Spinal cord (tissue), 10 donors: ENCODE data around the gene IFT25. TPM values are rescaled to one million over a fixed set of nuclear protein-coding genes. Genes with fewer than 3 reads are reported as not detected.

ENCODE experiments used
- DNase-seq, 6 donors: peaks; one replicate each; pipeline versions ENCODE4 v3.0.0 to v3.0.0-alpha.2; 2013 to 2015; ENCODE audit warnings: low spot score in 6 of 6, low read depth in 4 of 6
- H3K27ac ChIP-seq: one replicate; pipeline ENCODE4 v1.5.1; 2013; ENCODE audit warnings: low read depth, low read length, control low read depth
- H3K27me3 ChIP-seq: one replicate; pipeline ENCODE4 v1.6.1; 2013; ENCODE audit warnings: low read length; ENCODE audit not compliant: control insufficient read depth, insufficient read depth
- H3K36me3 ChIP-seq: one replicate; pipeline ENCODE4 v1.6.1; 2013; ENCODE audit warnings: low read length; ENCODE audit not compliant: control insufficient read depth, insufficient read depth
- H3K4me1 ChIP-seq: one replicate; pipeline ENCODE4 v1.6.1; 2013; ENCODE audit warnings: low read length; ENCODE audit not compliant: control insufficient read depth, insufficient read depth
- H3K4me3 ChIP-seq: one replicate; pipeline ENCODE4 v1.5.1; 2013; ENCODE audit warnings: low read depth, low read length, control low read depth
- H3K9me3 ChIP-seq: one replicate; pipeline ENCODE4 v1.6.1; 2013; ENCODE audit warnings: low read length; ENCODE audit not compliant: control insufficient read depth, insufficient read depth
- WGBS: methylation state at CpG from one replicate; pipeline ENCODE4 v1.1.5; 2013; ENCODE audit warnings: missing lambda C conversion rate; ENCODE audit not compliant: insufficient coverage; 5-methylcytosine and 5-hydroxymethylcytosine counted together
- polyA plus RNA-seq, 2 donors: library from polyadenylated mRNA; unstranded; fragments of 120-200 nt; gene quantifications; one replicate each; pipeline ENCODE4 v1.2.1, GENCODE V29; 2013; ENCODE audit not compliant: insufficient read length in 2 of 2
- total RNA-seq, 2 donors: library from RNA; depleted of rRNA in 1 of 2; stranded (reverse); fragments of 120-200 nt in 1 of 2; fragments of >200 nt in 1 of 2; gene quantifications; one replicate each; pipeline versions ENCODE4 v1.2.3 to v1.2.4, GENCODE V29; 2013 to 2014
- donor health status: healthy.

IFT25 gene
- total and polyA plus RNA-seq, 4 donors: 38.7 to 57.7 (median 51.5) TPM

- 92% methylated on average over 3 of the region's 3 CpGs for WGBS
- Histone ChIP-seq H3K27ac (no peak overlapping the region), H3K27me3 (no peaks in the 10 kb centered on the region), H3K9me3 (no peaks in the 10 kb centered on the region), H3K4me1 (no peaks in the 10 kb centered on the region), H3K4me3 (no peak overlapping the region), H3K36me3 (no peaks in the 10 kb centered on the region)
- DNase-seq: no peak
Observed at GRCh38 chr1:53909946-53910345, 35.6 kb downstream of the IFT25 start.

GRCh38 chr1:53906121-53906520 is 39.4 kb downstream of the IFT25 start:
- DNase-seq: no peak
- no peaks in the 10 kb centered on the region for H3K4me1 ChIP-seq
- H3K36me3 ChIP-seq: no peaks in the 10 kb centered on the region
- no peaks in the 10 kb centered on the region for H3K27me3 ChIP-seq
- H3K27ac ChIP-seq: no peak overlapping the region
- WGBS: 95% methylated on average over 4 of the region's 4 CpGs
- H3K4me3 ChIP-seq: no peak overlapping the region
- no peaks in the 10 kb centered on the region for H3K9me3 ChIP-seq

DNA sequence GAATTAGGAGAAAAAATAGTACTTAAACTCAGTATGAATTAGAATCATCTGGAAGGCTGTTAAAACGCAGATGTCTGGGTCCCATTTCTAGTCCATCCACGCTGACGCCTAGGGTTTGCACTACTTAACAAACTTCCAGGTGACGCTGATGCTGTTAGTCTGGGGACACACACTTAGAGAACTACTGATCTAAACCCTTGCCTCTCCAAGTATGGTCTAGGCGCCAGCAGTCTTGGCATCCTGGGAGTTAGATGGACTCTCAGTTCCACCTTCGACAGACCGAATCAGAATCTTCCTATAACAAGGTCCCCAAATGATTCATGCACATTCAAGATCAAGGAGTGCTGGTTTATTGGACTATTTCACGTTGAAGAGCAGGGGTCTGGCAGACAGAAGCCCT is 40.0 kb downstream of the IFT25 start:
- Histone ChIP-seq H3K9me3 (no peaks in the 10 kb centered on the region), H3K27me3 (no peaks in the 10 kb centered on the region), H3K4me1 (no peaks in the 10 kb centered on the region), H3K36me3 (no peaks in the 10 kb centered on the region), H3K4me3 (no peak overlapping the region), H3K27ac (no peak overlapping the region)
- no peak for DNase-seq
- WGBS: 98% methylated on average over 6 of the region's 8 CpGs

DNA sequence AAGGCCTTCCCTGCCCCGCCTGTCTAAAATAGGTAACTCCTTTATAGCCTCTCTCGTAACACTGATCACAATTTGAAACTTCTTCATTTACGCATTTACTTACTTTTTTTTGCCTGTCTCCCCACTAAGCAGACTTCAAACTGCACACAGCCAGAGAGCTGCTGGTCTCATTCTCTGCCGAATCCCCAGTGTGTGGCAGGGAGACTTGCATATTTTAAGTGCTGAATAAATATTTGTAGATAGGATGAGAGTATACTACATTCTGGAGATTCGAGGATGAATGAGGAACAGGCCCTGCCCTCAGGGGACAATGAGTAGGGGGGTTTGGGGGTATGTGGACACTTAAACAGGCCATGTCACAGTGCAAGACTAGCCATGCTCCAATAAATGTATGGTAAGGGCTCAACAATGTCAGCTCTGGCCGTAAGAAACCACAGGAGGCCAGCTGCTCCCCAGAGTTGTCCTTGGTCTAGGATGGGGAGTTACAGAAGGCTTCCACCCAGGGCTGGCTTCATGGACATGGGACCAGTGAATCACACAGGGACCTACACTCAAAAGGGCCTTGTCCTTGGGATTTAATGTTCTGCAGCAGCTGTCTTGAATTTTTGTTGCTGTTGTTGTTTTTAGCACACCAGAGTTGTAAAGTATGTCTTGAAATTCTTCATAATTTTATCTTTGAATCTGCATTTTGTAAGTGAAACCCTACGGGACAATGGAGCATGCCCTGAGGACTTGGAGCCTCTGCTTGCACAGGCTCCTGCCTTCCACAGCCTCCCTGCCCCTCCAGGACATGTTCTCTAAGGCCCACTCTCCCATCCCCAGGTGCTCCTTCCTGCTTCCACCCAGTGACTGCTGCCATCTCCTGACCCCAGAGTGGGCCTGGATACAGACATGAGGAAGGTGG is 43.0 kb downstream of the IFT25 start:
- Histone ChIP-seq H3K36me3 (no peaks in the 10 kb centered on the region), H3K27me3 (no peaks in the 10 kb centered on the region), H3K9me3 (no peaks in the 10 kb centered on the region), H3K27ac (no peak overlapping the region), H3K4me3 (no peak overlapping the region), H3K4me1 (peaks cover 17% of the 10 kb centered on the region)
- no peak for DNase-seq
- 79% methylated on average over 4 of the region's 7 CpGs for whole genome bisulfite sequencing

DNA sequence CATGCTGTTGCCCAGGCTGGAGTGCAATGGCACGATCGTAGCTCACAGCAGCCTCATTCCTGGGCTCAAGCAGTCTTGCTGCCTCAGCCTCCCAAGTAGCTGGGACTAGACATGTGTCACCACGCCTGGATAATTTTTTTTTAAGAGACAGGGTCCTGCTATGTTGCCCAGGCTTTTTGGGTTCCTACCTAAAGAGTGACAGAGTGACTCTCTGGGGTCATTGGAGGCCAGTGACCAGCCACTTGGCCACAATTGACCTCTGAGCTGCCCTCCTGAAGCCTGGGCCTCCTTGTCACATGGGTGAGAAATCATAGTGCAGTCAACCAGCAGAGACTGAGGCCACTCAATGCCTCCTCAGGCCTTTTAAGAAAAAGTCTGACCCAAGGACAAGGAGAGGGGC is 45.8 kb downstream of the IFT25 start:
- H3K36me3 ChIP-seq: no peaks in the 10 kb centered on the region
- 89% methylated on average over 3 of the region's 3 CpGs for WGBS

GRCh38 chr1:53899206-53899628 is 46.3 kb downstream of the IFT25 start:
- Histone ChIP-seq H3K27ac (peak overlapping the region; percentile 6), H3K27me3 (no peaks in the 10 kb centered on the region), H3K36me3 (no peaks in the 10 kb centered on the region), H3K4me1 (peaks cover 19% of the 10 kb centered on the region), H3K4me3 (no peak overlapping the region), H3K9me3 (no peaks in the 10 kb centered on the region)
- WGBS: no CpG with 5 or more reads among the region's 2 CpGs
- DNase-seq: peak in 5 of 6 donors; percentile 40 to 85 (median 55)

More for the DNA sequence above, 45.8 kb downstream of the IFT25 start:
- DNase-seq: no peak
- H3K4me3 ChIP-seq: no peak overlapping the region
- peaks cover 19% of the 10 kb centered on the region for H3K4me1 ChIP-seq
- H3K27ac ChIP-seq: no peak overlapping the region
- H3K9me3 ChIP-seq: no peaks in the 10 kb centered on the region
- H3K27me3 ChIP-seq: no peaks in the 10 kb centered on the region

- 70% methylated on average over 2 of the region's 2 CpGs for WGBS
- no peak overlapping the region for H3K27ac ChIP-seq
- peaks cover 26% of the 10 kb centered on the region for H3K4me1 ChIP-seq
- H3K36me3 ChIP-seq: no peaks in the 10 kb centered on the region
- DNase-seq: peak in 2 of 6 donors; percentile 40 to 54
- no peaks in the 10 kb centered on the region for H3K9me3 ChIP-seq
- no peaks in the 10 kb centered on the region for H3K27me3 ChIP-seq
- H3K4me3 ChIP-seq: no peak overlapping the region
Observed at GRCh38 chr1:53896635-53897229, 48.8 kb downstream of the IFT25 start.

DNA sequence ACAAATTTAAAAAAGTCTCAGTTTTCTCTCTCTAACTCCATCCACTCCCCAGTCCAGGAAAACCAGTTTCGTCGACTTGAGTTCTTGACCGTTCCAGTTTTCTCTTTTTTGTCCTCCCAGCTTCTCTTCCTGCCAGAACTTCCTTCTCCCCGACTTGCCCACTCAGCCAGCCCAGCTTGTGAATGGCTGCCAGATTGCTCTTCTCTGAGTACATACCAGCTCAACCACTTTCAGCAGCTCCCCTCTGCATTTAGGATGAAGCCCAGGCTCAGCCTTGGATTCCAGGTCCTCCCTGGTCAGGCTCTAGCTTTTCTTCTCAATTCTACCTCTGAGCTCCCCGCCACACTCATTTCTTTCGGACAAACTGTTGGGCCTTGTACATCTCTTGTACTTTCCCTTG is 50.1 kb downstream of the IFT25 start:
- H3K27me3 ChIP-seq: no peaks in the 10 kb centered on the region
- no peaks in the 10 kb centered on the region for H3K9me3 ChIP-seq
- H3K27ac ChIP-seq: no peak overlapping the region
- DNase-seq: no peak
- no peak overlapping the region for H3K4me3 ChIP-seq
- WGBS: 82% methylated on average over 6 of the region's 6 CpGs
- H3K36me3 ChIP-seq: no peaks in the 10 kb centered on the region
- H3K4me1 ChIP-seq: peaks cover 29% of the 10 kb centered on the region

- no peak overlapping the region for H3K27ac ChIP-seq
- H3K27me3 ChIP-seq: no peaks in the 10 kb centered on the region
- 94% methylated on average over 5 of the region's 5 CpGs for WGBS
- H3K4me3 ChIP-seq: no peak overlapping the region
- no peak for DNase-seq
- H3K9me3 ChIP-seq: no peaks in the 10 kb centered on the region
- H3K4me1 ChIP-seq: peaks cover 28% of the 10 kb centered on the region
- H3K36me3 ChIP-seq: no peaks in the 10 kb centered on the region
Observed at GRCh38 chr1:53894644-53895043, 50.9 kb downstream of the IFT25 start.
